Heart right ventricle (tissue), 16 donors: ENCODE results near the gene TMEM143. TPM values are rescaled to one million over a fixed set of nuclear protein-coding genes. Genes with fewer than 3 reads are reported as not detected.

Experiments
- ATAC-seq, 8 donors: fragments of 200-7000 bp; cut with Tn5 transposase; one replicate each; pipeline ENCODE4 v1.9.1; 2020; ENCODE audit warnings: mild to moderate bottlenecking in 8 of 8, moderate library complexity in 8 of 8, moderate number of reproducible peaks in 1 of 8
- DNase-seq, 2 donors: peaks; one replicate each; pipeline ENCODE4 v3.0.0-alpha.2; 2020
- H3K27ac ChIP-seq, 10 donors: fragments of 200-600 bp; sonication (generic) in 2 of 10; one replicate each; pipeline versions ENCODE4 v1.5.0 to v1.8.0; 2020 to 2022; ENCODE audit warnings: mild to moderate bottlenecking in 3 of 10
- H3K27me3 ChIP-seq, 7 donors: fragments of 200-600 bp; one replicate each; pipeline ENCODE4 v1.8.0; 2021 to 2022; ENCODE audit warnings: mild to moderate bottlenecking in 2 of 7
- H3K36me3 ChIP-seq, 9 donors: fragments of 200-600 bp; sonication (generic) in 1 of 9; one replicate each; pipeline versions ENCODE4 v1.5.0 to v1.8.0; 2020 to 2022; ENCODE audit warnings: mild to moderate bottlenecking in 2 of 9
- H3K4me1 ChIP-seq, 9 donors: fragments of 200-600 bp; sonication (generic) in 1 of 9; one replicate each; pipeline versions ENCODE4 v1.5.0 to v1.8.0; 2020 to 2022; ENCODE audit warnings: mild to moderate bottlenecking in 4 of 9
- H3K4me3 ChIP-seq, 10 donors: fragments of 200-600 bp; sonication (generic) in 2 of 10; one replicate each; pipeline versions ENCODE4 v1.5.0 to v1.8.0; 2020 to 2022; ENCODE audit warnings: mild to moderate bottlenecking in 7 of 10, moderate library complexity in 2 of 10
- H3K9me3 ChIP-seq, 11 donors: fragments of 200-600 bp in 10 of 11; sonication (generic) in 2 of 11; one replicate each; pipeline versions ENCODE4 v1.5.0 to v1.8.0; 2013 to 2022; ENCODE audit warnings: mild to moderate bottlenecking in 2 of 11, control low read depth in 1 of 11, moderate library complexity in 1 of 11
- CTCF ChIP-seq, 9 donors: fragments of 200-600 bp; sonication (generic) in 2 of 9; IDR thresholded peaks; one replicate each; pipeline versions ENCODE4 v1.5.0 to v1.8.0; 2021 to 2022; ENCODE audit warnings: antibody characterized with exemption in 9 of 9, mild to moderate bottlenecking in 5 of 9, moderate library complexity in 1 of 9
- WGBS, 2 donors: extraction: QIAGEN DNeasy Blood & Tissue Kit; methylation state at CpG; one replicate each; pipeline ENCODE4 v1.1.7; 2013; ENCODE audit warnings: inconsistent platforms in 1 of 2; 5-methylcytosine and 5-hydroxymethylcytosine counted together
- intact Hi-C, 10 donors: fragments of 100-400 bp; cut with DNase I; formaldehyde crosslinking; loops; one replicate each; pipeline versions ENCODE4 v1.11.1 to v1.14.2; 2022
- polyA plus RNA-seq, 2 donors: library from polyadenylated mRNA; stranded (reverse); fragments of 200-250 nt; gene quantifications; one replicate each; pipeline ENCODE4 v1.2.3, GENCODE V29; 2013
- total RNA-seq, 10 donors: library from RNA; stranded (reverse); fragmentation: NEBNext Ultra II Directional in 3 of 10; extraction: Animal tissue kit (Norgen Biotek cat#: 25700) in 3 of 10; gene quantifications; one replicate each; pipeline versions ENCODE4 v1.2.1 to v1.2.4, GENCODE V29; 2021 to 2023
- donor health status: Arrhythmogenic right ventricular cardiomyopathy.
- donor health status: ischemic (EF 13 %, LVEDD 7.1; RV severe dilation, severe dysfunction).
- donor health status: healthy with polysubstance abuse.
- donor health status: DM: no; HTN: yes; CAD: no.
- donor health status: DM: no; HTN: no; CAD: no.
- donor health status: ischemic (EF 25% LVEDD 6.9; RV normal size, moderate dysfunction).
- donor health status: ischemic (EF 25% LVEDD 5.7; RV mildly dilated, moderate dysfunction).
- donor health status: healthy.
- donor health status: DM: yes; HTN: yes; CAD: no.
- donor health status: Ischemic cardiomyopathy.
- donor health status: ischemic (EF 35%, LVEDD 5.7; RV mildly dilated, moderate dysfunction).
- donor health status: nonischemic (EF 11% LVEDD 7.7; RV severe dilation, severe dysfunction).
- donor health status: DM: yes; HTN: yes; CAD: no.
- donor health status: PGD.
- donor health status: ischemic (EF 29% LVEDD 5.4; RV normal size, mild dysfunction).
- donor health status: nonischemic (EF 23%, LVEDD 6.1; RV moderate dilation, normal function).

TMEM143 gene
- total and polyA plus RNA-seq, 12 donors = 9.7 to 110 (median 80.4) TPM

GRCh38 chr19:48308631-48309586, 54.8 kb downstream of the TMEM143 start:
- intact Hi-C loops = loop anchor here in 1 of 10 donors (5.0 kb wide), 1 partner anchor 42 kb away; no protein-coding TSS in a partner anchor
- peaks cover 7 to 31% (median 18%) of the 10 kb centered on the region in 9 donors for H3K4me1 ChIP-seq
- ATAC-seq (peak; percentile 16 to 55 (median 42)), DNase-seq (no peak)
- no peaks in the 10 kb centered on the region for H3K36me3 ChIP-seq
- WGBS, 2 donors = 58 to 64% methylated on average over 22 of the region's 22 CpGs
- H3K27ac ChIP-seq = peak overlapping the region in 6 of 10 donors; percentile 45 to 81 (median 64)
- H3K27me3 ChIP-seq = no peaks in the 10 kb centered on the region
- H3K4me3 ChIP-seq = no peak overlapping the region
- TF ChIP-seq CTCF (IDR thresholded peaks at IDR 0.05) = peak in 5 of 9 donors; percentile 12 to 34 (median 28)
- H3K9me3 ChIP-seq = no peaks in the 10 kb centered on the region

- DNase-seq = no peak
- intact Hi-C loops = no loop called here
These were observed 59.9 kb downstream of the TMEM143 start for GRCh38 chr19:48303866-48304265.

GRCh38 chr19:48303367-48303766, 60.4 kb downstream of the TMEM143 start:
- no peak overlapping the region for H3K27ac ChIP-seq
- TF ChIP-seq CTCF (IDR thresholded peaks at IDR 0.05) = no peak
- peaks cover 0 to 3% (median 0%) of the 10 kb centered on the region in 7 donors for H3K27me3 ChIP-seq
- 89 to 90% methylated on average over 13 of the region's 13 CpGs for WGBS, 2 donors
- no peak overlapping the region for H3K4me3 ChIP-seq
- ATAC-seq (no peak), DNase-seq (no peak)
- H3K4me1 ChIP-seq = peaks cover 0 to 2% (median 0%) of the 10 kb centered on the region in 9 donors
- no peaks in the 10 kb centered on the region for H3K9me3 ChIP-seq
- intact Hi-C loops = no loop called here
- H3K36me3 ChIP-seq = no peaks in the 10 kb centered on the region

More at GRCh38 chr19:48303866-48304265, 59.9 kb downstream of the TMEM143 start:
- WGBS, 2 donors = 78 to 89% methylated on average over 18 to 19 of the region's 19 CpGs
- ATAC-seq = no peak
- Histone ChIP-seq H3K36me3 (no peaks in the 10 kb centered on the region), H3K27ac (no peak overlapping the region), H3K4me3 (no peak overlapping the region), H3K4me1 (peaks cover 0 to 7% (median 5%) of the 10 kb centered on the region in 9 donors), H3K27me3 (peaks cover 0 to 3% (median 0%) of the 10 kb centered on the region in 7 donors), H3K9me3 (no peaks in the 10 kb centered on the region)
- no peak for TF ChIP-seq CTCF (IDR thresholded peaks at IDR 0.05)

- Histone ChIP-seq H3K4me1 (no peaks in the 10 kb centered on the region), H3K27ac (no peak overlapping the region), H3K36me3 (no peaks in the 10 kb centered on the region), H3K4me3 (no peak overlapping the region), H3K27me3 (peaks cover 0 to 3% (median 0%) of the 10 kb centered on the region in 7 donors), H3K9me3 (no peaks in the 10 kb centered on the region)
- TF ChIP-seq CTCF (IDR thresholded peaks at IDR 0.05) = no peak
- WGBS, 2 donors = 90 to 94% methylated on average over 12 of the region's 12 CpGs
- no peak for ATAC-seq
- intact Hi-C loops = no loop called here
- DNase-seq = no peak
These were observed 61.2 kb downstream of the TMEM143 start for GRCh38 chr19:48302600-48302959.
